ENCODE measurements around the gene AFAP1L2.

AFAP1L2 gene

DNA sequence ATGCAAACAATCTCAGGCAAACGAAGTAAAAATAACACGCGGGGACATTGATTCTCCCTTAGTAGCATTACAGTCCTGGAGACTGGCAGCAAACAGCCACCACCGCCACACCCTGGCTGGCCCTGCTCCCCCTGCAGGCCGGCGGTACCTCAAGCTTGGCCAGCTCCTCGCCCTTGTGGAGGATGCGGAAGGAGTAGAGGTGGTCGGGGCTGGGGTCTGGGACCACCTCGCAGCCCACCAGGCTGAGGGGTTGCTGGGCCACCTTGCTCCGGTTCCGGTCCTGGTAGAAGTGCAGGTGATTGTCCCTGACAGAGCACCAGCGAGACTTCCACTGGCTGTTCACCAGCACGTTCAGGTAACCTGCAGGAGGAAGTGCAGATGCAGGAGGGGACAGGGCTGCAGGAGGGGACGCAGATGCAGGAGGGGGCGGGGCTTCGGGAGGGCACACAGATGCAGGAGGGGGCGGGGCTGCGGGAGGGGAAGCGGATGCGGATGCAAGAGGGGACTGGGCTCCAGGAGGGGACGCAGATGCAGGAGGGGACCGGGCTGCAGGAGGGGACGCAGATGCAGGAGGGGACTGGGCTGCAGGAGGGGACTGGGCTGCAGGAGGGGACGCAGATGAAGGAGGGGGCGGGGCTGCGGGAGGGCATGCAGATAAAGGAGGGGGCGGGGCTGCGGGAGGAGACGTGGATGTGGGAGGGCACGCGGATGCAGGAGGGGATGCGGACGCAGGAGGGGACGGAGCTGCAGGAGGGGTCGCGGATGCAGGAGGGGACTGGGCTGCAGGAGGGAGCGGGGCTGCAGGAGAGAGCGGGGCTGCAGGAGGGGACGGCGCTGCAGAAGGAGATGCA lies 99.5 kb downstream of the AFAP1L2 start:
- Histone ChIP-seq H3K4me3 (ENCODE audit: low read length) (peak overlapping the region; percentile 66; the same call in 1 of the 2 replicates), H3K36me3 (ENCODE audit: control insufficient read depth, insufficient read depth, low read length) (no peaks in the 10 kb centered on the region), H3K4me1 (ENCODE audit: control insufficient read depth, insufficient read depth, low read length) (no peaks in the 10 kb centered on the region; the same call in 1 of the 2 replicates), H3K9me3 (ENCODE audit: control insufficient read depth, insufficient read depth, low read length) (no peaks in the 10 kb centered on the region), H3K27me3 (ENCODE audit: control insufficient read depth, insufficient read depth, low read length) (no peaks in the 10 kb centered on the region), H3K27ac (ENCODE audit: low read length) (no peak overlapping the region)
- no CpG with 5 or more reads among the region's 41 CpGs for WGBS (ENCODE audit: insufficient coverage, insufficient read length)
- DNase-seq (ENCODE audit: low read depth, low spot score): peak; percentile 48

DNA sequence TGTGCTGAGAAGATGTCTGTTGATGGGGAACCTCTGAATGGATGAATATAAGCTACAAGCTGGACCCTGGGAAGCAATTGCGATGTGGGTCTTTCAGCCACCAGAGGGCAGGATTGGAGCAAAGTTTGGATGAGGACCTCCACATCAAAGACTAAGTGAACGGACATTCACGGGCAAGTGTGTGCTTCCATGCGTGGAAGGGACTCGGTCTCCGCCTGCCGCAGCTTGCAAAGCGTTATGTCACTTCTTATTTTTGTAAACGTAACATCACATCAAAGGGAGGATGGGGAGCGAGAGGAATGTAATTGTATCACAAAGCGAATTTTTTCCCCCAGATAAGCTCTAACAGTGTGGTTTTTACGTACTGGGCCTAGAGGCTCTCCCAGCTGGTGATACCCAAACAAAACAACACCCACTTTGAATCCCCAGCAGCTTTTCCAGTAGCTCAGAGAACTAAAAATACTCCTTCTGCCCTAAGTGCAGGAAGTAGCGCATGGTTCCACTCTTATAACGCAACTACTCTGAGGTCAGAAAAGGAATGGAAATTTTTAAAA lies 100.2 kb downstream of the AFAP1L2 start:
- H3K4me1 ChIP-seq (ENCODE audit: control insufficient read depth, insufficient read depth, low read length): no peaks in the 10 kb centered on the region; the same call in 1 of the 2 replicates
- H3K4me3 ChIP-seq (ENCODE audit: low read length): peak overlapping the region; percentile 66; the same call in 1 of the 2 replicates
- H3K9me3 ChIP-seq (ENCODE audit: control insufficient read depth, insufficient read depth, low read length): no peaks in the 10 kb centered on the region
- WGBS (ENCODE audit: insufficient coverage, insufficient read length): no CpG with 5 or more reads among the region's 14 CpGs
- no peaks in the 10 kb centered on the region for H3K27me3 ChIP-seq (ENCODE audit: control insufficient read depth, insufficient read depth, low read length)
- no peaks in the 10 kb centered on the region for H3K36me3 ChIP-seq (ENCODE audit: control insufficient read depth, insufficient read depth, low read length)
- DNase-seq (ENCODE audit: low read depth, low spot score): peak; percentile 71
- no peak overlapping the region for H3K27ac ChIP-seq (ENCODE audit: low read length)

DNA sequence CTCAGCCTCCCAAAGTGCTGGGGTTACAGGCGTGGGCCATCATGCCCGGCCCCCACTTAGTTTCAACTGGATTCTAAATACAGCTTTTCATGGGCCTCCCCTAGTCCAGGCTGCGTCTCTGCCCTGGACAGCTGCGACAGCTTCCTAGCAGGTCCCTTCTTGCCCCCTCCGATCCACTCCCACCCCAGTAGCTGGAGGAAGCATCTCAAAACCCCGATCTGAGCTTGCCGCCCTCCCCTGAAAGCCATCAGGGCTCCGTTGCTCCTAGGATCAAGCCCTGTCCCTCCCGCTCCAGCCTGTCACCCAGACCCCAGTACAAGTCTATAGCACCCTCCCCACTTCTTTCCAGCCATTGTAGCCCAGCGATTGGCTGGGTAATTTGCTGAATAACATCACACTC lies 100.7 kb downstream of the AFAP1L2 start:
- Histone ChIP-seq H3K4me1 (ENCODE audit: control insufficient read depth, insufficient read depth, low read length) (no peaks in the 10 kb centered on the region; the same call in 1 of the 2 replicates), H3K27ac (ENCODE audit: low read length) (no peak overlapping the region), H3K9me3 (ENCODE audit: control insufficient read depth, insufficient read depth, low read length) (no peaks in the 10 kb centered on the region), H3K27me3 (ENCODE audit: control insufficient read depth, insufficient read depth, low read length) (no peaks in the 10 kb centered on the region), H3K4me3 (ENCODE audit: low read length) (no peak overlapping the region), H3K36me3 (ENCODE audit: control insufficient read depth, insufficient read depth, low read length) (no peaks in the 10 kb centered on the region)
- DNase-seq (ENCODE audit: low read depth, low spot score): no peak
- no CpG with 5 or more reads among the region's 10 CpGs for WGBS (ENCODE audit: insufficient coverage, insufficient read length)

DNA sequence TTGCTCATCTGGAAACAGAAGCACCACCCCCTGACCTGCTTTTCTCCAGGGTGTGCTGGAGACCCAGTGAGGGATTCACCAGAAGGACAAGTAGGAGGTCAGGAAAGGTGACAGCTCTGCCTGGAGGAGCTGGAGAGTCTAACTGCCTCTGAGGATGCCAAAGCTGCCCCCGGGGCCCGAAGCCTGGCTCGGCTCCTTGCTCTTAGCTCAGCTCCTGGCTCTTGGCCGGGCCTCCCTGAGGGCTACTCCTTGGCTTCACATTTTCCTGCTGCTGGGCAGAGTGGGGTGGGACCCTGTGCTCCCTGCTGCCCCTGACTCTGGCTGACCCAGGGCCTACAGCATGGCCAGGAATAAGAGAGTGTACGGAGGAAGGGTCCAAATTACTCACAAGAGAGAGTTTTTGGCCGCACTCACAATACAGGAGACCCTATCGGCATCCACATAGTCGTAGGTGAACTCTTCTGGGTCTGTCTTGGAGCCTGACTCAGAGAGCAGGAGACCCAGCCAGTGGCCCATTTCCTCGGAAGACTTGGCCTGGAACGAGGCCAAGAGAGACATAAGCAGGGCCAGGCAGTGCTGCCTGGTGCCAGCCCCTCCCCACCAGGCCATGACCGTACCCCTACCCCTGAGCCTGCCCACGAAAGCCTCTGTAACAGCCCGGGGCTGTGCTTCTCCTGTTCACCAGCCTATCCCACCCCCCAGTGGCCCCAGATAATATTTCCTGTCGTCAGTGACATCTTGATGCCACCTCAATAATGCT lies 102.2 kb downstream of the AFAP1L2 start:
- Histone ChIP-seq H3K4me3 (ENCODE audit: low read length) (no peak overlapping the region), H3K27me3 (ENCODE audit: control insufficient read depth, insufficient read depth, low read length) (no peaks in the 10 kb centered on the region), H3K9me3 (ENCODE audit: control insufficient read depth, insufficient read depth, low read length) (no peaks in the 10 kb centered on the region), H3K27ac (ENCODE audit: low read length) (no peak overlapping the region), H3K36me3 (ENCODE audit: control insufficient read depth, insufficient read depth, low read length) (no peaks in the 10 kb centered on the region), H3K4me1 (ENCODE audit: control insufficient read depth, insufficient read depth, low read length) (no peaks in the 10 kb centered on the region; the same call in 1 of the 2 replicates)
- no CpG with 5 or more reads among the region's 14 CpGs for WGBS (ENCODE audit: insufficient coverage, insufficient read length)
- no peak for DNase-seq (ENCODE audit: low read depth, low spot score)

DNA sequence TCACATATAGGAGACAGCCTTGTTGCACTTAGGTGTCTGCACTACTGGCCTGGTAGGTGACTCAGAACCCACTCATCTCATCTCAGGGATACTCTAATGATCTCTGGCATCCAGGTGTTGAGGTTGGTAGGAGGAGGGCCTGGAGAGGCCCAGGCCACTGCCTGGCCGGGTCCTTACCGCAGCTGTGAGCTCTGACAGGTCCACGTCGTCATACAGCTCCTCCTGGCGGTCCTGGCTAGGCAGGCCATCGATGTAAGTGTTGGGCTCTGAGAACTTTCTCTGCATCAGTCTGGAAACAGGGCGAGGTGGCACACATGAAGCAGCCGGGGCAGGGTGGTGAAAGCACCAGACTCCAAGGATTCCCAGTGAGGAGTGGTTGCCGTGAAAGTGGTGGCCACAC lies 103.1 kb downstream of the AFAP1L2 start:
- no peaks in the 10 kb centered on the region; the same call in 1 of the 2 replicates for H3K4me1 ChIP-seq (ENCODE audit: control insufficient read depth, insufficient read depth, low read length)
- no CpG with 5 or more reads among the region's 9 CpGs for WGBS (ENCODE audit: insufficient coverage, insufficient read length)
- DNase-seq (ENCODE audit: low read depth, low spot score): no peak
- H3K27me3 ChIP-seq (ENCODE audit: control insufficient read depth, insufficient read depth, low read length): no peaks in the 10 kb centered on the region
- no peaks in the 10 kb centered on the region for H3K9me3 ChIP-seq (ENCODE audit: control insufficient read depth, insufficient read depth, low read length)
- H3K4me3 ChIP-seq (ENCODE audit: low read length): no peak overlapping the region
- H3K36me3 ChIP-seq (ENCODE audit: control insufficient read depth, insufficient read depth, low read length): no peaks in the 10 kb centered on the region
- H3K27ac ChIP-seq (ENCODE audit: low read length): no peak overlapping the region

DNA sequence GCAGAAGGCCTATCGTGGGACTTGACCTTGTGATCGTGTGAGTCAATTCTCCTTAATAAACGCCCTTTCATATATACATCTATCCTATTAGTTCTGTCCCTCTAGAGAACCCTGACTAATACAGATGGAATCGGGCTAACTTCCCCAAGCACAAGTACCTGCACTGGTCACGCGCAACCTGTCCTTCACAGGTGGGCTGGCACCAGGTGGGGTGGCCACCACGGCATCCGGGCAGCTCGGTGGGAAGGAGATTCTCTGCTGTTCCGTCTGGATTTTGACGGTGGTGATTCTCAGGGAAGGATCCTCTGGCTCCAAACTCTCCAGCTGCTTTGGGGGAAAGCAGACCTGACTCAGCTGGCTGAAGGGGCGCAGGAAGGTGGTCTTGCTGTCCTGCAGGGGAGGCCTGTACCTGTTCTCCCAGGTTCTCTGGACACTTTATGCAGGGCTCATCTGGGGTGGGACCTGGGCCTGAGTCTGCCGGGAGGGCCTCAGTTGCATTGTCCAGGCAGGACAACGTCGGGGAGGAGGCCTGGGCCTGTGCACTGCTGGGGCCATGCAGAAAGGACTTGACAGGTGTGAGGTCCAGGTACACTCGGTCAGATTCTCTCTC lies 104.2 kb downstream of the AFAP1L2 start:
- WGBS (ENCODE audit: insufficient coverage, insufficient read length): no CpG with 5 or more reads among the region's 16 CpGs

DNA sequence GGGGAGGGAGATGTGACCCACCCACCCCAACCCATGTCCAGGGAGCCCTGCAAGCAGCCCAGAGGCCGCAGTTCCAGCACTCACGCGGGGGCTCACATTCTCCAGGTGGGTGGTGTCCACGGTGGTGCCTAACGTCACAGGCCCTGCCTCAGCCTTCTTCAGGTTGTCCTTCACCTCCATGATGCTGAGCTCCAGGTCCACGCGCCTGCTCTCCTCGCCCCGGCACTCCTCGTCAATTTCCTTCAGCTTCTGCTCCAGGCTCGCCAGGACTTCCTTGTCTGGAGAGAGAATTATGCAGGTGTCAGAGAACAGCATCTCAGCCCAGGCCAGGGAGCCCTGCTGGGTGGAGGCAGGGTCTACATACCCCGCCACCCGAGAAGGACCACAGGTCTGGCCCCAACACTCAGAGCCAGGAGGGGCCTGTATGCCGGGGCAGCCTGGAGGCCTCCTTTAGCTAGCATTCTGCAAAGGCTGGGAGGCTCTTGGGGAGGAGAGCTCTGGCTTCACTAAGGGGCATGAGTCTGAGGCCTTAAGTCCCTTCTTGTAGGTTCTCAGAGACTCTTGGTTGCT lies 107.1 kb downstream of the AFAP1L2 start:
- no peak overlapping the region for H3K27ac ChIP-seq (ENCODE audit: low read length)
- H3K36me3 ChIP-seq (ENCODE audit: control insufficient read depth, insufficient read depth, low read length): no peaks in the 10 kb centered on the region
- H3K4me3 ChIP-seq (ENCODE audit: low read length): no peak overlapping the region
- no peak for DNase-seq (ENCODE audit: low read depth, low spot score)
- H3K4me1 ChIP-seq (ENCODE audit: control insufficient read depth, insufficient read depth, low read length): no peaks in the 10 kb centered on the region
- no CpG with 5 or more reads among the region's 14 CpGs for WGBS (ENCODE audit: insufficient coverage, insufficient read length)
- no peaks in the 10 kb centered on the region for H3K9me3 ChIP-seq (ENCODE audit: control insufficient read depth, insufficient read depth, low read length)
- no peaks in the 10 kb centered on the region for H3K27me3 ChIP-seq (ENCODE audit: control insufficient read depth, insufficient read depth, low read length)

More for the DNA sequence above, 104.2 kb downstream of the AFAP1L2 start:
- Histone ChIP-seq H3K4me1 (ENCODE audit: control insufficient read depth, insufficient read depth, low read length) (no peaks in the 10 kb centered on the region), H3K27me3 (ENCODE audit: control insufficient read depth, insufficient read depth, low read length) (no peaks in the 10 kb centered on the region), H3K9me3 (ENCODE audit: control insufficient read depth, insufficient read depth, low read length) (no peaks in the 10 kb centered on the region), H3K36me3 (ENCODE audit: control insufficient read depth, insufficient read depth, low read length) (no peaks in the 10 kb centered on the region), H3K27ac (ENCODE audit: low read length) (no peak overlapping the region), H3K4me3 (ENCODE audit: low read length) (no peak overlapping the region)
- no peak for DNase-seq (ENCODE audit: low read depth, low spot score)

DNA sequence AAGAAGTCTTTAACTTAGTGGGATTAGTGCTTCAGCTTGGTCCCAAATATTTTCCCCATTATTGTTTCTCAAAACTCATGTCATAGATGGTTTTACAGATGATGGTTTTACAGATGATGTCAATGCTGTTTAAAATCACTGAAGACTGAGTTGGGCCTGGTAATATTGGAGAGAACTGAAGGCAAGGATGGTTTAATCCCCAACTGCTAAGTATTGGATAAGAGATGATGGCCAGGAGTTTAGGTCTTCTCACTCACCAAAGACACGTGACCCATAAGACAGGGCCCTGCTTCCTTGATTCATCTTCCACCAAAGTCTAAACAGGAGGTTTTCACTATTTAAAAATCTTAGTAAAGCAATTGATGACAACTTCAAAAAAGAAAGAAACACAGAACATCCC lies 108.9 kb downstream of the AFAP1L2 start:
- Histone ChIP-seq H3K27me3 (ENCODE audit: control insufficient read depth, insufficient read depth, low read length) (no peaks in the 10 kb centered on the region), H3K4me3 (ENCODE audit: low read length) (no peak overlapping the region), H3K9me3 (ENCODE audit: control insufficient read depth, insufficient read depth, low read length) (no peaks in the 10 kb centered on the region), H3K36me3 (ENCODE audit: control insufficient read depth, insufficient read depth, low read length) (no peaks in the 10 kb centered on the region), H3K4me1 (ENCODE audit: control insufficient read depth, insufficient read depth, low read length) (no peaks in the 10 kb centered on the region), H3K27ac (ENCODE audit: low read length) (no peak overlapping the region)
- no peak for DNase-seq (ENCODE audit: low read depth, low spot score)
- no CpG with 5 or more reads among the region's 1 CpG for WGBS (ENCODE audit: insufficient coverage, insufficient read length)

DNA sequence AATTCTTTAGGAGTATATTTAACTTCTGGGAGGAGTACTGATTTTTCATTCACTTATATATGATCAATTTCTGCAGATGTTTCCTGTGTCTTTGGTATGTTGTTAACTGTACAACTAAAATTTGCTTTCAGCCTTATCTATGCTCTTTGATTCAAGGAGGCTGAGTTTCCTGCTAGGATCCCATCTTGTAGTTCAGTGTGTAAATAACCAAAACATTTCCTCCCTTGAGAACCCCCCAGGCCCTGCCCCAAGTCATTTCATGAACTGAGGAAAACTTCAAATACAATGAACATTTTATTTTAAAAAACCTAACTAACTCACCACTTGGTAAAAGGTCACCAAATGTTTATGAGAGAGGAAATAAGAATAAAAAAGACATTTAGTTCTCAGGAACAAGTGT lies 109.8 kb downstream of the AFAP1L2 start:
- Histone ChIP-seq H3K27me3 (ENCODE audit: control insufficient read depth, insufficient read depth, low read length) (no peaks in the 10 kb centered on the region), H3K4me3 (ENCODE audit: low read length) (no peak overlapping the region), H3K9me3 (ENCODE audit: control insufficient read depth, insufficient read depth, low read length) (no peaks in the 10 kb centered on the region), H3K27ac (ENCODE audit: low read length) (no peak overlapping the region), H3K4me1 (ENCODE audit: control insufficient read depth, insufficient read depth, low read length) (no peaks in the 10 kb centered on the region), H3K36me3 (ENCODE audit: control insufficient read depth, insufficient read depth, low read length) (no peaks in the 10 kb centered on the region)
- DNase-seq (ENCODE audit: low read depth, low spot score): no peak

DNA sequence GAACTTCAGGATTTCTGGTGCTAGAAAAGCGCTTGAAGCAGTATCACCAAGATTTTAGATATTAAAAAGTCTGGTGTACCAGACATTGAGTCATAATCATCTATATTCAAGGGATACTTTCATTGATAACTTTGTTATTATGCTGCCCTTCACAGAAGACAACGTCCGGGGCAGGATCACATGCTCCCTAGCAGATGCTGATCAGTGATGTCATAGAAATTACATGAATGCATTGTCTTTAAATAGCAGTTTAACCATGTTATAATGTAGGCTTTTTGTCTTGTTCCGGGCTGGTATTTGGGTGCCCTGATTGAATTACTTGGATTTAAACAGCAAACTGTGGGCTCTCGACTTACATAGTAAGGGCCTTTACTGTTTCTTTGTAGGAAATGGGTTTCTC lies 111.2 kb downstream of the AFAP1L2 start:
- H3K4me1 ChIP-seq (ENCODE audit: control insufficient read depth, insufficient read depth, low read length): no peaks in the 10 kb centered on the region

More for the DNA sequence above, 111.2 kb downstream of the AFAP1L2 start:
- no peak for DNase-seq (ENCODE audit: low read depth, low spot score)
- WGBS (ENCODE audit: insufficient coverage, insufficient read length): no CpG with 5 or more reads among the region's 5 CpGs
- Histone ChIP-seq H3K4me3 (ENCODE audit: low read length) (no peak overlapping the region), H3K27ac (ENCODE audit: low read length) (no peak overlapping the region), H3K36me3 (ENCODE audit: control insufficient read depth, insufficient read depth, low read length) (no peaks in the 10 kb centered on the region; the same call in 1 of the 2 replicates), H3K27me3 (ENCODE audit: control insufficient read depth, insufficient read depth, low read length) (no peaks in the 10 kb centered on the region), H3K9me3 (ENCODE audit: control insufficient read depth, insufficient read depth, low read length) (no peaks in the 10 kb centered on the region; the same call in 1 of the 2 replicates)

Measured in iPS DF 6.9 (cell line).